Stimulated activated effector memory CD8-positive, alpha-beta T cell treated with anti-CD3 and anti-CD28 coated beads, Interleukin-12 subunit alpha, Interleukin-12 subunit beta, amount 100 ng/mL, for 72 hours (primary cell): ENCODE data around the gene DRAXIN.

Experiments used
- ATAC-seq: fragments of 150-1000 bp; cut with Tn5 transposase; 2 replicates; pipeline ENCODE4 v1.10.0; 2021
- DNase-seq, 2 donors: peaks; one replicate each; pipeline ENCODE4 v3.0.0; 2021 to 2022; ENCODE audit warnings: low spot score in 2 of 2
- H3K27ac Mint-ChIP-seq: one replicate; pipeline ENCODE4 v1.8.0; 2022; ENCODE audit warnings: mild to moderate bottlenecking, mixed read lengths
- H3K36me3 Mint-ChIP-seq: one replicate; pipeline ENCODE4 v1.8.0; 2022; ENCODE audit warnings: mild to moderate bottlenecking, mixed read lengths
- H3K4me1 Mint-ChIP-seq: one replicate; pipeline ENCODE4 v1.8.0; 2022; ENCODE audit warnings: mixed read lengths
- H3K4me3 Mint-ChIP-seq: one replicate; pipeline ENCODE4 v1.8.0; 2022; ENCODE audit warnings: mild to moderate bottlenecking, mixed read lengths
- H3K9me3 Mint-ChIP-seq: one replicate; pipeline ENCODE4 v1.8.0; 2022; ENCODE audit warnings: mixed read lengths

DRAXIN gene

GRCh38 chr1:11691928-11692711 is 610 bp downstream of the DRAXIN start:
- Mint-ChIP-seq H3K9me3 (no peaks in the 10 kb centered on the region), H3K27ac (peak overlapping the region; percentile 29), H3K4me3 (peak overlapping the region; percentile 58), H3K36me3 (no peaks in the 10 kb centered on the region), H3K4me1 (peaks cover 40% of the 10 kb centered on the region)
- ATAC-seq (no peak), DNase-seq (no peak)

- Mint-ChIP-seq H3K27ac (peak overlapping the region; percentile 32), H3K36me3 (no peaks in the 10 kb centered on the region), H3K4me3 (peak overlapping the region; percentile 58), H3K4me1 (peaks cover 40% of the 10 kb centered on the region), H3K9me3 (no peaks in the 10 kb centered on the region)
- peak; percentile 39 to 75 for DNase-seq
- peak; percentile 93 for ATAC-seq
Observed at GRCh38 chr1:11693024-11693590, 1.6 kb downstream of the DRAXIN start.

GRCh38 chr1:11693917-11694316 is 2.4 kb downstream of the DRAXIN start:
- ATAC-seq (no peak), DNase-seq (no peak)
- peak overlapping the region; percentile 32 for H3K27ac Mint-ChIP-seq
- peak overlapping the region; percentile 58 for H3K4me3 Mint-ChIP-seq
- no peaks in the 10 kb centered on the region for H3K9me3 Mint-ChIP-seq
- peaks cover 40% of the 10 kb centered on the region for H3K4me1 Mint-ChIP-seq
- H3K36me3 Mint-ChIP-seq, result no peaks in the 10 kb centered on the region

GRCh38 chr1:11695861-11696260 is 4.4 kb downstream of the DRAXIN start:
- no peak overlapping the region for H3K4me3 Mint-ChIP-seq
- DNase-seq (no peak), ATAC-seq (no peak)
- H3K4me1 Mint-ChIP-seq, result peaks cover 27% of the 10 kb centered on the region
- H3K36me3 Mint-ChIP-seq, result no peaks in the 10 kb centered on the region
- H3K27ac Mint-ChIP-seq, result no peak overlapping the region
- H3K9me3 Mint-ChIP-seq, result no peaks in the 10 kb centered on the region

GRCh38 chr1:11697188-11697892 is 5.8 kb downstream of the DRAXIN start:
- Mint-ChIP-seq H3K4me1 (peaks cover 19% of the 10 kb centered on the region), H3K9me3 (no peaks in the 10 kb centered on the region), H3K36me3 (no peaks in the 10 kb centered on the region), H3K4me3 (no peak overlapping the region), H3K27ac (no peak overlapping the region)
- DNase-seq (no peak), ATAC-seq (no peak)

GRCh38 chr1:11697893-11698210 is 6.3 kb downstream of the DRAXIN start:
- no peak for DNase-seq
- ATAC-seq, result no peak
- Mint-ChIP-seq H3K36me3 (no peaks in the 10 kb centered on the region), H3K27ac (no peak overlapping the region), H3K9me3 (no peaks in the 10 kb centered on the region), H3K4me3 (no peak overlapping the region), H3K4me1 (peaks cover 14% of the 10 kb centered on the region)

- ATAC-seq (no peak), DNase-seq (no peak)
- Mint-ChIP-seq H3K27ac (no peak overlapping the region), H3K4me3 (no peak overlapping the region), H3K36me3 (no peaks in the 10 kb centered on the region), H3K9me3 (no peaks in the 10 kb centered on the region), H3K4me1 (peaks cover 9% of the 10 kb centered on the region)
Observed at GRCh38 chr1:11700601-11701467, 9.3 kb downstream of the DRAXIN start.

GRCh38 chr1:11701551-11701961 is 10.0 kb downstream of the DRAXIN start:
- no peak for ATAC-seq
- DNase-seq, result no peak
- H3K4me1 Mint-ChIP-seq, result peaks cover 9% of the 10 kb centered on the region
- no peak overlapping the region for H3K27ac Mint-ChIP-seq
- no peaks in the 10 kb centered on the region for H3K9me3 Mint-ChIP-seq
- no peak overlapping the region for H3K4me3 Mint-ChIP-seq
- H3K36me3 Mint-ChIP-seq, result no peaks in the 10 kb centered on the region

- Mint-ChIP-seq H3K4me1 (peaks cover 9% of the 10 kb centered on the region), H3K9me3 (no peaks in the 10 kb centered on the region), H3K4me3 (no peak overlapping the region), H3K36me3 (no peaks in the 10 kb centered on the region), H3K27ac (no peak overlapping the region)
- DNase-seq (no peak), ATAC-seq (no peak)
Observed at GRCh38 chr1:11701981-11702803, 10.7 kb downstream of the DRAXIN start.

- DNase-seq (no peak), ATAC-seq (no peak)
- no peak overlapping the region for H3K4me3 Mint-ChIP-seq
- H3K9me3 Mint-ChIP-seq, result no peaks in the 10 kb centered on the region
- H3K27ac Mint-ChIP-seq, result no peak overlapping the region
- no peaks in the 10 kb centered on the region for H3K36me3 Mint-ChIP-seq
- H3K4me1 Mint-ChIP-seq, result peaks cover 11% of the 10 kb centered on the region
Observed at GRCh38 chr1:11703357-11704193, 12.1 kb downstream of the DRAXIN start.

- Mint-ChIP-seq H3K27ac (no peak overlapping the region), H3K9me3 (no peaks in the 10 kb centered on the region), H3K36me3 (no peaks in the 10 kb centered on the region), H3K4me3 (no peak overlapping the region), H3K4me1 (peaks cover 16% of the 10 kb centered on the region)
- no peak for DNase-seq
- ATAC-seq, result no peak
Observed at GRCh38 chr1:11704194-11704529, 12.7 kb downstream of the DRAXIN start.

GRCh38 chr1:11704691-11705475 is 13.4 kb downstream of the DRAXIN start:
- no peak for ATAC-seq
- no peak overlapping the region for H3K4me3 Mint-ChIP-seq

GRCh38 chr1:11705596-11705995 is 14.1 kb downstream of the DRAXIN start:
- DNase-seq, result no peak
- peaks cover 16% of the 10 kb centered on the region for H3K4me1 Mint-ChIP-seq
- no peak for ATAC-seq
- no peak overlapping the region for H3K4me3 Mint-ChIP-seq
- H3K9me3 Mint-ChIP-seq, result no peaks in the 10 kb centered on the region
- H3K36me3 Mint-ChIP-seq, result no peaks in the 10 kb centered on the region
- H3K27ac Mint-ChIP-seq, result no peak overlapping the region

More at GRCh38 chr1:11704691-11705475, 13.4 kb downstream of the DRAXIN start:
- Mint-ChIP-seq H3K9me3 (no peaks in the 10 kb centered on the region), H3K4me1 (peaks cover 16% of the 10 kb centered on the region), H3K27ac (no peak overlapping the region), H3K36me3 (no peaks in the 10 kb centered on the region)
- no peak for DNase-seq
